MM.1S (cell line): ENCODE results near the gene WDFY2.

Experiments used
- CTCF ChIP-seq: fragments of 300-600 bp; sonication (generic); IDR thresholded peaks from 2 replicates; pipeline ENCODE4 v1.5.1; 2016; ENCODE audit warnings: antibody characterized with exemption, low read length, mixed read lengths
- EZH2 ChIP-seq: fragments of 300-600 bp; sonication (generic); optimal IDR thresholded peaks from 2 replicates; pipeline ENCODE3; 2017; ENCODE audit warnings: low read depth, mild to moderate bottlenecking, antibody characterized with exemption, low read length, mixed read lengths
- EZH2phosphoT487 ChIP-seq: fragments of 300-600 bp; sonication (generic); IDR thresholded peaks from 2 replicates; pipeline ENCODE4 v1.6.1; 2018; ENCODE audit warnings: antibody characterized with exemption, low read length

GRCh38 chr13:51644654-51645053 is 60.4 kb downstream of the WDFY2 start:
- TF ChIP-seq CTCF (no peak), EZH2 (no peak), EZH2phosphoT487 (no peak)
